GM18519 (cell line): Measurements from ENCODE around the gene ZFHX3.
A peak's percentile ranks its signal among the peaks of the same experiment; 100 is the strongest.

Experiments used
- ATAC-seq: cut with Tn5 transposase; IDR thresholded peaks from one replicate; pipeline ENCODE4 v1.9.1; 2021; ENCODE audit warnings: mild to moderate bottlenecking, moderate library complexity; ENCODE audit not compliant: unreplicated experiment, low FRiP score

Gene ZFHX3

DNA sequence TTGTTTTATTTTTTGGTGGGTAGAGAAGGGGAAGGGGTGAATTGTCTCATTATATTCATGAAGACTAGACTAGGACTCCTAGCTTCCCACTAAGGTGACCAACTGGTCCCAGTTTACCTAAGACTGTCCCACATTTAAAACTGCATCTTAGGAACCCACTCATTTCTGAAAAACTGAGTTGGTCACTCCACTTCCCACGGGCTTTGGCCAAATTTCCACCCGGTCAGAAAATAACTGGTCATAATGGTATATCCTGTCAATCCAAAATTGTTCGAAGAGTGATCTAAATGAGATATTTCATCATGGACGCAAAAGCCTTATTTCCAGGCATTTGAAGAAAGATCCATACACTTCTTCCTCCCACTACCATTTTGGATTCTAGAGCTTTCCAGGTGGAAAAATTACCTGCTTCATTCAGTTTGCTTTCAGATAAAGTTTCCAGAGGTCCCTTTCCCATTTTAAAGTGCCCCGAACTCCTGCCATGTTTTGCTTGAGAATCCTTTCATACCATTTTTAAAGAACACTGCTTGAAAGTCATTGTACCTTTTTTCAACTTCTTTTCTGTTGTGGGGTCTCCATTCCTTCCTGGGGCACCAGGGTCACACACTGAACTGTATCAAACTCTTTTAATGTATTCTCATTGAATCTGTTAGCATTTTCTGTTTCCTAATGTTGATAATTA, 21.8 kb upstream of the ZFHX3 start:
- no peak for ATAC-seq

GRCh38 chr16:73068541-73069401, 20.8 kb upstream of the ZFHX3 start:
- no peak for ATAC-seq

- ATAC-seq: no peak
Measured at GRCh38 chr16:73067671-73068540, 20.0 kb upstream of the ZFHX3 start.

GRCh38 chr16:73066927-73067670, 19.2 kb upstream of the ZFHX3 start:
- no peak for ATAC-seq

GRCh38 chr16:73066331-73066926, 18.5 kb upstream of the ZFHX3 start:
- ATAC-seq: no peak

- ATAC-seq: no peak
Measured at GRCh38 chr16:73065632-73066330, 17.9 kb upstream of the ZFHX3 start.

DNA sequence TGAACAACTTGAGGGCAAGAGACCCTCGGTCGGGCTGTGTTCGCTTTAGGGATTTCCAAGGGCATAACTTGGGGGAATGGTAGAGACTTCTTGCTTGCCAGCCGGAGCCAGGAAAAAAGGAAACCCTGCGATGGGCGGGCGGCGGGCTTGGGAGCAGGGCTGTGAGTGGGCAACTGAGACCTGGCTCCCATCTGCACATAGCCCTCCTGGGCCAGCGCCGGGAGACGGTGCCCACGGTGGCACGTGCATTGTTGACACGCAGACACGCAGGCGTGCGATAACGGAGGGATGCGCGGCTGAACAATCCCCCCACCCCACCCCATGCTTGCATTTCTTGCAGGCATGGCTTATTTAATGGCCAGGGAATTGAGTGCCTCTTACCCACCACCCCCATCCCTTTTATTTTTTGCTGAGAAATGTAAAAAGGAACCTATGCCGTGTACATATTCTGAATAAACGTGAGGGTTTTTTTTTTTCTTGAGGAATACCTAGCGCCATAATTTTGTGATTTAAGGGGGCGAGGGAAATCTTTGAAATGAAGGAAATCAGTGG, 17.1 kb upstream of the ZFHX3 start:
- no peak for ATAC-seq

DNA sequence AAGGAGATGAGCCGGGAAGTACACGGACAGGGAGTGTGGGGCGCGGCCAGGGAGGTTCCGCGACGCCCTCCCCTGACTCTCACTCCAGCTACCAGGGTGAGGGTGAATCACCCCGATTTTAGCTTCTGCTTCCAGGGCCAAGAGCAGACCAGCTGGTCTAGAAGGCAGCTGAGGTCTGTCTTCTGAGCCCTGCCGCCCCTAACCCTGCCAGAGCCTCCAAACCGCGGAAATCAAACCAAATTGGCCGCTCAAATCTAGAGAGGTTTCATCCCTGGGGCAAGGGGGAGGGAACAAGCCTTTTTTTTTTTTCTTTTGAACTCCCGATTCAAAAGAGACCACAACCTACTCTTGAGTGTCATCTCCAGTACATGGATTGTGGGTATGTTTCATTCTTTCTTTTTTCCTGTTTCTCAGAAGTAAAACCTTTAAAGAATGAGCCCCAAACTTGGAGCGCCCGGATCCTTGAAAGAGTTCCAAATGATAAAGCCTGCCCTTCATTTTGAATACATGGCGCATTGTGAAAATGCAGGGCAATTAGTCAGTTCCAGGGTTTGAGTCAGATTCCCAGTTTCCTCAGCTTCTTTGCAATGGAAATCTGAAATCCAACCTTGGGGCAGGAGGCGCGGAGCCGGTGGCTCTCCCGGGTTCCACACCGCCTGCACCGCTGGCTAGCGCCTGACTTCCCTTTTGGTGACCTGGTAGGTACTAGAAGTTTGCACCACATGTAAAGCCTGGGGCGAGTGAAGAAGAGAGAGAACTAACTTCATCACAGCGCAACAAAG, 16.5 kb upstream of the ZFHX3 start:
- ATAC-seq: no peak

- ATAC-seq: no peak
Measured at GRCh38 chr16:73063854-73064211, 15.9 kb upstream of the ZFHX3 start.

GRCh38 chr16:73062743-73063733, 15.1 kb upstream of the ZFHX3 start:
- no peak for ATAC-seq

DNA sequence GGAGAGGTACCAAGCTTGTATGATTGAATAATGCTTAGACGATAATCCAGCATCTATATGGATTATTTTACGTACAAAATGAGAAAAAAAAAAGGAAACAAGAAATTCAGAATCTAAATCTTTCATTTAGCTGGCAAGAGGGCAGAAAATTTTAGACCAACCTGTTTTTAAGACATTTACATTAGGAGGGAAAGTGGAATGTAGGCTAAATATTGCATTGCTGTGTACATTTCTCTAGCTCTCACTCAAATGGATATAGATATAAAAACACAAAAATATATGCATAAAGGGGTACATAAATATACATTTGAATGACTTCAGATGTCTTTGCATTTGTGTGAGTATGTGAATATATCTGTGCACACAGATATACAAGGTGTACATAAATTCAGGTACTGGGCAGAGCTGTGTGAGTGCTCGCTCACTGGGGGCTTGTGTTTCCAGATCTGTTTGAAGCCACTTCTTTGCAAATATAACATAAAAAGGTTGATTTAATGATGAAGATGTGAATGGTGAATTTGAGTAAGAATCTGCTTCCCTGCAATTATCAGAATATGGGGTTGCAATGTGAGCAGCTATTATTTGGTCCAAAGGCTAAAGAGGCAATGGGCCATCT, 14.2 kb upstream of the ZFHX3 start:
- ATAC-seq: no peak

GRCh38 chr16:73060892-73061490, 13.1 kb upstream of the ZFHX3 start:
- ATAC-seq: no peak

- ATAC-seq: no peak
Measured at GRCh38 chr16:73059779-73060615, 12.1 kb upstream of the ZFHX3 start.

DNA sequence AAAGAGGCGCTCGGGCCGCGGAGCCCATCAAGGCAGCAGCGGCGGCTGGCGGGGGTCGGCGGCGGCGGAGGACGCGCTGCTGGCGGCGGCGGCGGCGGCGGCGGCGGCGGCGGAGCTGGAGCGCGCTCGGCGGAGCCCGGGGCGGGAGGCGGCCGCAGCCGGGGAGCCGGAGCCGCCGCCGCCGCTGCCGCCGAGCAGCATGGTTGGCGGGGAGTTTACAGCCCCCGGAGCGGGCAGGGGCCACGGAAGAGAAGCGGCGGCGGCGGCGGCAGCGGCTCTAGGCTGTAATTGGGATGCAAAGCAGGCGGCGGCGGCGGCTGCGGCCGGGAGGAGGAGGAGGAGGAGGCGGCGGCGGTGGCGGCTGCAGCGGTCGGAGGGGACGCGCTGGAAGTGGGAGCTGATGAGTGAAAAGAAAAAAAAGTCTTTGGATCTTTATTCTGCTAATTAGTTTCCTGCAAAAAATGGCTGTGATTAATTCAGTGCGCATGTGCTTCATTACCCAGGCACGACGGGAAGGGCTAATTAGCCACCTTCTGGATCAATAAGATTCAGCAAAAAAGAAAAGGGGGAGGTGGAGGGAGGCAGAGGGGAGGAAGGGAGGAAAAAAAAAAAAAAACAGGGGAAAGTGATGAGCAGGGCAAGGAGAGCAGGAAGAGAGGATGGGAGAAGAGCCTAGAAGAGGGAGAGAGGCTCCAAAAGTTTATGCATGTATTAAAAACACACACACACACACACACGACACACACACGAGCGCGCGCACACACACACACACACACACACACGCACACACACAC, 10.9 kb upstream of the ZFHX3 start:
- ATAC-seq: peak; percentile 14

DNA sequence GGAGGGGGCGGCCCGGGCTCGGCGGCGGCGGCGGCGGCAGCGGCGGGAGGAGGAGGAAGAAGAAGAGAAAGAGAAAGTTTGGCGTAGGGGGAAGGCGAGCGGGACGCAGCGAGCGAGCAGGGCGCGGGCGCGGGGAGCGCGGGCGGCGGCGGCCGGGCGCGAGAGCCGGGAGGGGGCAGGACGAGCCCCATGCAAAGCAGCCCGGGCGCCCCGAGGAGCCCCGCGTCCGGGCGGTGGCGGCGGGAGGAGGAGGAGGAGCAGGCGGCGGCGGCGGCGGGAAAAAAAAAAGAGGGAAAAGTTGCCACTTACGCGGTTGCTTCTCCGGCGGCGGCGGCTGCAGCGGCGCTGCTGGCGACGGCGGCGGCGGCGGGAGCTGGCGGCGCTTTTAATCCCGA, 10.3 kb upstream of the ZFHX3 start:
- ATAC-seq: peak; percentile 50
